PC-3 (cell line): Measurements from ENCODE around the gene PRPS1. TPM values are rescaled to one million over a fixed set of nuclear protein-coding genes. Genes with fewer than 3 reads are reported as not detected.
A peak's percentile ranks its signal among the peaks of the same experiment; 100 is the strongest.

ENCODE experiments used
- ATAC-seq: fragments of 200-7000 bp; cut with Tn5 transposase; 2 replicates; pipeline ENCODE4 v1.9.1; 2020; ENCODE audit warnings: mild to moderate bottlenecking, moderate library complexity
- BruUV-seq: library from RNA; stranded (reverse); fragments of 400-500 nt; replicated peaks from 2 replicates; lab custom pipeline; 2021; lab: Mats Ljungman, UMichigan
- CTCF ChIA-PET: fragments of 300-600 bp; sonication (Branson Sonifier 250); formaldehyde crosslinking; loops from one replicate; lab custom pipeline; 2022; ENCODE audit warnings: antibody characterized with exemption; lab: Charles Lee
- POLR2A ChIA-PET: fragments of 300-600 bp; sonication (Branson Sonifier 250); formaldehyde crosslinking; loops from one replicate; lab custom pipeline; 2022; ENCODE audit warnings: antibody characterized with exemption; ENCODE audit not compliant: unreplicated experiment; lab: Charles Lee
- DNase-seq: peaks from one replicate; pipeline ENCODE4 v3.0.0-alpha.2; 2015
- H2AFZ ChIP-seq: fragments of 300-600 bp; sonication (generic); 2 replicates; pipeline ENCODE4 v1.6.0; 2016; ENCODE audit warnings: antibody characterized with exemption, low read length
- H3F3A ChIP-seq: fragments of 300-600 bp; sonication (generic); one replicate; pipeline ENCODE4 v1.6.0; 2017; ENCODE audit warnings: antibody characterized with exemption, low read length, control low read depth, mild to moderate bottlenecking; ENCODE audit not compliant: unreplicated experiment
- H3K27ac ChIP-seq: fragments of 300-600 bp; sonication (generic); 2 replicates; pipeline ENCODE4 v1.5.1; 2016; ENCODE audit warnings: mild to moderate bottlenecking, low read length
- H3K27me3 ChIP-seq: fragments of 300-600 bp; sonication (generic); 2 replicates; pipeline ENCODE4 v1.6.1; 2016; ENCODE audit warnings: low read length, mixed read lengths
- H3K36me3 ChIP-seq: fragments of 300-600 bp; sonication (generic); 2 replicates; pipeline ENCODE4 v1.6.1; 2016; ENCODE audit warnings: low read depth, mixed run types, low read length, mixed read lengths
- H3K4me1 ChIP-seq: fragments of 300-600 bp; sonication (generic); 2 replicates; pipeline ENCODE4 v1.5.1; 2016; ENCODE audit warnings: low read length; ENCODE audit not compliant: insufficient read depth
- H3K4me2 ChIP-seq: fragments of 300-600 bp; sonication (generic); 2 replicates; pipeline ENCODE4 v1.6.0; 2016; ENCODE audit warnings: low read length
- H3K4me3 ChIP-seq: fragments of 300-600 bp; sonication (generic); 2 replicates; pipeline ENCODE4 v1.5.1; 2016; ENCODE audit warnings: mild to moderate bottlenecking, low read length, mixed read lengths
- H3K79me2 ChIP-seq: fragments of 300-600 bp; sonication (generic); 2 replicates; pipeline ENCODE4 v1.6.1; 2017; ENCODE audit warnings: low read length, mixed read lengths
- H3K9ac ChIP-seq: fragments of 300-600 bp; sonication (generic); 2 replicates; pipeline ENCODE4 v1.6.0; 2016; ENCODE audit warnings: mild to moderate bottlenecking, low read length
- H3K9me2 ChIP-seq: fragments of 300-600 bp; sonication (generic); replicated peaks from 2 replicates; pipeline ENCODE4 v1.6.1; 2016; ENCODE audit warnings: mixed run types, low read length, mixed read lengths
- H3K9me3 ChIP-seq: fragments of 300-600 bp; sonication (generic); 2 replicates; pipeline ENCODE4 v1.6.1; 2016; ENCODE audit warnings: low read length, mixed read lengths
- H4K20me1 ChIP-seq: fragments of 300-600 bp; sonication (generic); 2 replicates; pipeline ENCODE4 v1.6.1; 2016; ENCODE audit warnings: low read length, mixed read lengths
- EZH2 ChIP-seq: fragments of 300-600 bp; sonication (generic); IDR thresholded peaks from one replicate; pipeline ENCODE4 v1.6.1; 2017; ENCODE audit warnings: antibody characterized with exemption, mild to moderate bottlenecking, low read length; ENCODE audit not compliant: unreplicated experiment
- EZH2phosphoT487 ChIP-seq: fragments of 300-600 bp; sonication (generic); IDR thresholded peaks from 2 replicates; pipeline ENCODE4 v1.6.1; 2018; ENCODE audit warnings: mild to moderate bottlenecking, antibody characterized with exemption, low read length, borderline replicate concordance
- intact Hi-C: fragments of 100-400 bp; cut with micrococcal nuclease; formaldehyde crosslinking; loops from 2 replicates; pipeline ENCODE4 v1.9.0; 2023
- total RNA-seq: library from RNA; depleted of rRNA; stranded (reverse); fragments of >200 nt; gene quantifications from 2 replicates; pipeline ENCODE4 v1.2.3, GENCODE V29; 2014
- TF ChIP-seq, protein P1 (sequence below): fragments of 300-600 bp; sonication (generic); conservative IDR thresholded peaks from 2 replicates; pipeline ENCODE4 v1.5.1; 2017; ENCODE audit warnings: antibody characterized with exemption, low read depth, mild to moderate bottlenecking, low read length

The PRPS1 gene
- total RNA-seq, 1 experiment from 2014 or later: 57.0 TPM

DNA sequence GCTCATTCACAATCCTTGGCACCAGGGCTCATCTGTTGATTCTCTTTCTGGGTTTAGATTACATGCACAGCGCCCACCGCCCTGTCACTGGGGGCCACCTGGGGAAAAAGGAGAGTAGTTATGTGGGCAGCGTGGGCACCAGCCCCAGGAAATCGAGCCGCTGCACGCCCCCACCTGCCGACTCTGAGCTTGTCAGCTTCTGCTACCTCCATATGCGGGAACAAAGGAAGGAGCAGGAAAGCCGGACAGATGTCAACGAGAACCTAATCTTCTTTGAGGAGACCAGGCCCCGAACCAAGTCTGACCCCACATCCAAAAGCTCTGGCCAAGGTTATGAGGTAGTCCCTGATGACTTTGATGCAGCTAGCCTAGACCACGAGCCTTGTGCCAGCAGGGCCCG lies 31.0 kb upstream of the PRPS1 start:
- H3K27ac ChIP-seq: peak overlapping the region; percentile 62

GRCh38 chrX:107597791-107598190 lies 30.5 kb upstream of the PRPS1 start:
- Histone ChIP-seq H3K4me2 (no peak overlapping the region), H4K20me1 (no peaks in the 10 kb centered on the region), H3K9ac (no peak overlapping the region), H3K79me2 (no peaks in the 10 kb centered on the region), H3K36me3 (no peaks in the 10 kb centered on the region), H3F3A (no peaks in the 10 kb centered on the region), H3K27me3 (no peaks in the 10 kb centered on the region), H2AFZ (no peak overlapping the region), H3K4me1 (peaks cover 20% of the 10 kb centered on the region), H3K9me2 (no peaks in the 10 kb centered on the region), H3K4me3 (no peak overlapping the region), H3K9me3 (no peaks in the 10 kb centered on the region), H3K27ac (no peak overlapping the region)
- DNase-seq (no peak), ATAC-seq (no peak)
- BruUV-seq: no TSS peak
- TF ChIP-seq, protein P1, sequence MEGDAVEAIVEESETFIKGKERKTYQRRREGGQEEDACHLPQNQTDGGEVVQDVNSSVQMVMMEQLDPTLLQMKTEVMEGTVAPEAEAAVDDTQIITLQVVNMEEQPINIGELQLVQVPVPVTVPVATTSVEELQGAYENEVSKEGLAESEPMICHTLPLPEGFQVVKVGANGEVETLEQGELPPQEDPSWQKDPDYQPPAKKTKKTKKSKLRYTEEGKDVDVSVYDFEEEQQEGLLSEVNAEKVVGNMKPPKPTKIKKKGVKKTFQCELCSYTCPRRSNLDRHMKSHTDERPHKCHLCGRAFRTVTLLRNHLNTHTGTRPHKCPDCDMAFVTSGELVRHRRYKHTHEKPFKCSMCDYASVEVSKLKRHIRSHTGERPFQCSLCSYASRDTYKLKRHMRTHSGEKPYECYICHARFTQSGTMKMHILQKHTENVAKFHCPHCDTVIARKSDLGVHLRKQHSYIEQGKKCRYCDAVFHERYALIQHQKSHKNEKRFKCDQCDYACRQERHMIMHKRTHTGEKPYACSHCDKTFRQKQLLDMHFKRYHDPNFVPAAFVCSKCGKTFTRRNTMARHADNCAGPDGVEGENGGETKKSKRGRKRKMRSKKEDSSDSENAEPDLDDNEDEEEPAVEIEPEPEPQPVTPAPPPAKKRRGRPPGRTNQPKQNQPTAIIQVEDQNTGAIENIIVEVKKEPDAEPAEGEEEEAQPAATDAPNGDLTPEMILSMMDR: no peak
- TF ChIP-seq EZH2phosphoT487: no peak
- TF ChIP-seq EZH2: no peak
- intact Hi-C loops: loop anchor here (2.0 kb wide), 1 partner anchor 23 kb away; no protein-coding TSS in a partner anchor
- POLR2A ChIA-PET: no interaction called here
- CTCF ChIA-PET: no interaction called here

More for the DNA sequence above, 31.0 kb upstream of the PRPS1 start:
- Histone ChIP-seq H3K79me2 (no peaks in the 10 kb centered on the region), H3K9ac (0 out of 2 replicates have a peak overlapping the region, but pooled peaks have one; percentile 12), H3K4me1 (peaks cover 20% of the 10 kb centered on the region), H2AFZ (no peak overlapping the region), H3K4me3 (no peak overlapping the region), H3K36me3 (no peaks in the 10 kb centered on the region), H3K9me3 (no peaks in the 10 kb centered on the region), H3K4me2 (peak overlapping the region; percentile 41), H4K20me1 (no peaks in the 10 kb centered on the region), H3F3A (no peaks in the 10 kb centered on the region), H3K27me3 (no peaks in the 10 kb centered on the region), H3K9me2 (no peaks in the 10 kb centered on the region)
- ATAC-seq (no peak), DNase-seq (no peak)
- BruUV-seq: no TSS peak
- ChIA-PET CTCF (no interaction called here), POLR2A (interaction anchor here (1.2 kb wide), 1 partner anchor 31 kb away, joined by 6 read pairs; the partner anchor contains the start of gene PRPS1)
- TF ChIP-seq, protein P1: no peak
- no peak for TF ChIP-seq EZH2phosphoT487
- TF ChIP-seq EZH2: no peak
- intact Hi-C loops: loop anchor here (2.0 kb wide), 1 partner anchor 22 kb away; no protein-coding TSS in a partner anchor

GRCh38 chrX:107599450-107599861 lies 28.9 kb upstream of the PRPS1 start:
- CTCF ChIA-PET: no interaction called here
- Histone ChIP-seq H3K9me2 (no peaks in the 10 kb centered on the region), H3K4me1 (peaks cover 20% of the 10 kb centered on the region), H3K4me3 (no peak overlapping the region), H3K27me3 (no peaks in the 10 kb centered on the region), H2AFZ (no peak overlapping the region), H3K9ac (no peak overlapping the region), H3K4me2 (no peak overlapping the region), H3F3A (no peaks in the 10 kb centered on the region), H3K27ac (no peak overlapping the region), H3K36me3 (no peaks in the 10 kb centered on the region), H4K20me1 (no peaks in the 10 kb centered on the region), H3K9me3 (no peaks in the 10 kb centered on the region), H3K79me2 (no peaks in the 10 kb centered on the region)
- DNase-seq (no peak), ATAC-seq (no peak)
- no peak for TF ChIP-seq EZH2phosphoT487
- TF ChIP-seq, protein P1: no peak
- TF ChIP-seq EZH2: no peak
- BruUV-seq: no TSS peak
- intact Hi-C loops: no loop called here
- POLR2A ChIA-PET: no interaction called here
